K562 (cell line): ENCODE measurements around the gene SLC1A4. TPM values are rescaled to one million over a fixed set of nuclear protein-coding genes. Genes with fewer than 3 reads are reported as not detected.

ENCODE experiments used
- ARID1B ChIP-seq: fragments of 450-650 bp; IDR thresholded peaks from 2 replicates; pipeline ENCODE4 v1.6.1; 2016; ENCODE audit warnings: antibody characterized with exemption, mild to moderate bottlenecking, inconsistent platforms
- BCOR ChIP-seq: fragments of 450-650 bp; IDR thresholded peaks from 2 replicates; pipeline ENCODE4 v1.6.1; 2016
- BRD9 ChIP-seq: fragments of 450-650 bp; IDR thresholded peaks from 2 replicates; pipeline ENCODE4 v1.6.1; 2018; ENCODE audit warnings: low read depth; ENCODE audit not compliant: partially characterized antibody
- CHAMP1 ChIP-seq: fragments of 450-650 bp; IDR thresholded peaks from 2 replicates; pipeline ENCODE4 v1.6.1; 2016; ENCODE audit warnings: mild to moderate bottlenecking
- CHD2 ChIP-seq: IDR thresholded peaks from 2 replicates; pipeline ENCODE4 v1.6.1; 2011; ENCODE audit warnings: low read depth, low read length
- DNMT1 ChIP-seq: fragments of 450-650 bp; IDR thresholded peaks from 2 replicates; pipeline ENCODE4 v1.6.1; 2016; ENCODE audit warnings: antibody characterized with exemption, mild to moderate bottlenecking
- E2F5 ChIP-seq: sonication (generic); formaldehyde crosslinking; IDR thresholded peaks from 2 replicates; pipeline ENCODE4 v1.8.0; 2022; ENCODE audit warnings: mild to moderate bottlenecking, missing genetic modification reagents
- HDAC3 ChIP-seq: fragments of 450-650 bp; IDR thresholded peaks from 2 replicates; pipeline ENCODE4 v1.6.1; 2018; ENCODE audit warnings: borderline replicate concordance, mild to moderate bottlenecking, moderate library complexity; ENCODE audit not compliant: partially characterized antibody
- L3MBTL2 ChIP-seq: fragments of 450-650 bp; IDR thresholded peaks from 2 replicates; pipeline ENCODE4 v1.6.1; 2016; ENCODE audit warnings: mild to moderate bottlenecking, moderate library complexity
- PPARD ChIP-seq: fragments of 250-450 bp; sonication (Bioruptor Pico); IDR thresholded peaks from 2 replicates; pipeline ENCODE4 v1.8.0; 2022; ENCODE audit warnings: inconsistent platforms, mild to moderate bottlenecking, moderate library complexity
- PURB ChIP-seq: sonication (generic); formaldehyde crosslinking; IDR thresholded peaks from 2 replicates; pipeline ENCODE4 v1.9.0; 2021; ENCODE audit warnings: low read depth, mild to moderate bottlenecking, missing genetic modification reagents
- RAD51 ChIP-seq: fragments of 450-650 bp; IDR thresholded peaks from 2 replicates; pipeline ENCODE4 v1.7.1; 2016; ENCODE audit warnings: low read depth, mild to moderate bottlenecking, borderline replicate concordance
- ZC3H11A ChIP-seq: IDR thresholded peaks from 2 replicates; pipeline ENCODE4 v1.6.1; 2012; ENCODE audit warnings: low read depth, low read length, improper control_type of control experiment
- ZNF445 ChIP-seq: fragments of 250-450 bp; sonication (Bioruptor Pico); IDR thresholded peaks from 2 replicates; pipeline ENCODE4 v1.4.0; 2020; ENCODE audit warnings: low read depth, mild to moderate bottlenecking, moderate library complexity
- polyA plus RNA-seq, 8 experiments: library from polyadenylated mRNA; depleted of rRNA in 4 of 8; stranded (reverse) in 5 of 8; unstranded in 3 of 8; fragments of >200 nt; fragmentation: Nextera tagmentation in 2 of 8; fragmentation: Illumina TruSeq in 1 of 8; extraction: Ambion mirVana in 2 of 8; extraction: Trizol in 1 of 8; gene quantifications; 2 replicates each; pipeline versions ENCODE4 v1.2.1 to v1.2.3, GENCODE V29; 2011 to 2014; ENCODE audit warnings: inconsistent platforms in 1 of 8, missing spikeins in 1 of 8
- total RNA-seq, 7 experiments: library from RNA; depleted of rRNA in 6 of 7; stranded (reverse); fragments of >200 nt in 6 of 7; fragmentation: Illumina TruSeq in 2 of 7; extraction: Trizol in 2 of 7; gene quantifications; 2 replicates each; pipeline versions ENCODE4 v1.2.1 to v1.2.3, GENCODE V29; 2011 to 2021; ENCODE audit warnings: low replicate concordance in 1 of 7
- TF ChIP-seq, protein P1 (sequence below): fragments of 450-650 bp; IDR thresholded peaks from 2 replicates; pipeline ENCODE4 v1.6.1; 2017; ENCODE audit warnings: mild to moderate bottlenecking, moderate library complexity
- TF ChIP-seq, protein P2 (sequence below), 3 experiments: IDR thresholded peaks in 2 of 3; conservative IDR thresholded peaks in 1 of 3; 2 replicates each; pipeline ENCODE4 v1.5.1; 2011 to 2012; ENCODE audit warnings: low read length in 3 of 3, mild to moderate bottlenecking in 3 of 3, control low read depth in 2 of 3, improper control_type of control experiment in 1 of 3, inconsistent platforms in 1 of 3, low read depth in 1 of 3, mixed read lengths in 1 of 3, moderate library complexity in 1 of 3; ENCODE audit not compliant: insufficient read depth in 2 of 3
- TF ChIP-seq, protein P3 (sequence below), 3 experiments: fragments of 200-800 bp in 1 of 3; fragments of 250-450 bp in 1 of 3; fragments of 450-650 bp in 1 of 3; sonication (Bioruptor Pico) in 1 of 3; sonication (Bioruptor generic) in 1 of 3; formaldehyde crosslinking in 1 of 3; IDR thresholded peaks; 2 replicates each; pipeline versions ENCODE4 v1.6.1 to v1.8.0; 2016 to 2022; ENCODE audit warnings: mild to moderate bottlenecking in 2 of 3, missing genetic modification characterization in 2 of 3, missing compliant biosample characterization in 1 of 3, moderate library complexity in 1 of 3

The SLC1A4 gene
- total and polyA plus RNA-seq, 9 of the 15 experiments (the other 6 are each of a cell fraction or from before 2014, with no cell fraction given), result 4.4 to 24.0 (median 10.9) TPM

DNA sequence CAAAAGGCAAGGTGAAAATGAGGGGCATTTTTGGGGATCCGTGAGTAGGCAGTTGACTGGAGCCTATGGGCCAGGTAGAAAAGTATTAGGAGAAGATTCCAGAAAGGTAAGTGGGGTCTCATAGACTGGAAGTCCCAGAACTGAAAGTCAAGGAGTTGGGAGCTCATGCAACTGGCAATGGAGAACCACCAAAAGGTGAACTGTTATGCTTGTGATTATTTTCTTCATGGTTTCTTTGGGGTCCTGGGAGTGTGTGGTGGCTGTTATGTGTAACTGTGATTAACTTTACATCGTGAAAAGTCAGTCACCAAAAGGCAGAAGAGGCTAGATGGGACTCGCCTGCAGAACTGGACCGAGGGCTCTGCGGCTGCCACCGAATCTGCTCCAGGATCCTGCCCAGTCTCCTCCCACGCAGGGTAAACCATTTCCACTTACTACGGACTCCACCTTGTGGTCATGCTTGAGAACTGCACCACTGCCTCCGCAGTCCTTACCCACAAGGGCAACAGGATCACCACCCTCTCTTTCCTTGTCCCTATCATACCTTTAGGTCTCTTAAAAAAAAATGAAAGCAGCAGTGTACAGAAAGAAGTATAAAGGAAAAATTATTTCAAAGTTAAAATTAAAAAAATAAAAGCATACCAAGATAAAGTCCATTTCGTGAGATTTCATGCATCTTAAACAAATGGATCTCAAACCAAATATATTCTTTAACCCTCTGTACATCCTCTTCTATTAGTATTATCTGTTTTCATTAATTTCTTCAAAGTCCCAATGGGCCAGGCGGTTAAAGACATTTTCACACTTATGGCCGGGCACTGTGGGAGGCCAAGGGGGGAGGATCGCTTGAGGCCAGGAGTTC lies 51.4 kb downstream of the SLC1A4 start (continued):
- no peak for TF ChIP-seq ZC3H11A
- no peak for TF ChIP-seq ZNF445 (CRISPR knock-in tag)
- TF ChIP-seq HDAC3, result peak; percentile 38
- TF ChIP-seq L3MBTL2, result no peak
- TF ChIP-seq BCOR, result 0 out of 2 replicates have a peak, but pooled peaks have one; percentile 13
- no peak for TF ChIP-seq CHD2
- TF ChIP-seq PURB, result no peak
- TF ChIP-seq, protein P1, sequence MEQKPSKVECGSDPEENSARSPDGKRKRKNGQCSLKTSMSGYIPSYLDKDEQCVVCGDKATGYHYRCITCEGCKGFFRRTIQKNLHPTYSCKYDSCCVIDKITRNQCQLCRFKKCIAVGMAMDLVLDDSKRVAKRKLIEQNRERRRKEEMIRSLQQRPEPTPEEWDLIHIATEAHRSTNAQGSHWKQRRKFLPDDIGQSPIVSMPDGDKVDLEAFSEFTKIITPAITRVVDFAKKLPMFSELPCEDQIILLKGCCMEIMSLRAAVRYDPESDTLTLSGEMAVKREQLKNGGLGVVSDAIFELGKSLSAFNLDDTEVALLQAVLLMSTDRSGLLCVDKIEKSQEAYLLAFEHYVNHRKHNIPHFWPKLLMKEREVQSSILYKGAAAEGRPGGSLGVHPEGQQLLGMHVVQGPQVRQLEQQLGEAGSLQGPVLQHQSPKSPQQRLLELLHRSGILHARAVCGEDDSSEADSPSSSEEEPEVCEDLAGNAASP, result no peak
- no peak for TF ChIP-seq RAD51
- peak; percentile 25; the same call in 1 of the 2 replicates for TF ChIP-seq CHAMP1
- TF ChIP-seq PPARD (CRISPR knock-in tag), result no peak
- TF ChIP-seq, protein P2, sequence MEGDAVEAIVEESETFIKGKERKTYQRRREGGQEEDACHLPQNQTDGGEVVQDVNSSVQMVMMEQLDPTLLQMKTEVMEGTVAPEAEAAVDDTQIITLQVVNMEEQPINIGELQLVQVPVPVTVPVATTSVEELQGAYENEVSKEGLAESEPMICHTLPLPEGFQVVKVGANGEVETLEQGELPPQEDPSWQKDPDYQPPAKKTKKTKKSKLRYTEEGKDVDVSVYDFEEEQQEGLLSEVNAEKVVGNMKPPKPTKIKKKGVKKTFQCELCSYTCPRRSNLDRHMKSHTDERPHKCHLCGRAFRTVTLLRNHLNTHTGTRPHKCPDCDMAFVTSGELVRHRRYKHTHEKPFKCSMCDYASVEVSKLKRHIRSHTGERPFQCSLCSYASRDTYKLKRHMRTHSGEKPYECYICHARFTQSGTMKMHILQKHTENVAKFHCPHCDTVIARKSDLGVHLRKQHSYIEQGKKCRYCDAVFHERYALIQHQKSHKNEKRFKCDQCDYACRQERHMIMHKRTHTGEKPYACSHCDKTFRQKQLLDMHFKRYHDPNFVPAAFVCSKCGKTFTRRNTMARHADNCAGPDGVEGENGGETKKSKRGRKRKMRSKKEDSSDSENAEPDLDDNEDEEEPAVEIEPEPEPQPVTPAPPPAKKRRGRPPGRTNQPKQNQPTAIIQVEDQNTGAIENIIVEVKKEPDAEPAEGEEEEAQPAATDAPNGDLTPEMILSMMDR (IDR thresholded peaks at IDR 0.05 in 2 of 3, conservative IDR thresholded peaks at IDR 0.05 in 1 of 3; ENCODE audit: insufficient read depth in 2 of 3, low read depth in 1 of 3, low read length in 3 of 3), result peak; percentile 92 to 94 (median 93)
- no peak for TF ChIP-seq DNMT1
- TF ChIP-seq, protein P3, sequence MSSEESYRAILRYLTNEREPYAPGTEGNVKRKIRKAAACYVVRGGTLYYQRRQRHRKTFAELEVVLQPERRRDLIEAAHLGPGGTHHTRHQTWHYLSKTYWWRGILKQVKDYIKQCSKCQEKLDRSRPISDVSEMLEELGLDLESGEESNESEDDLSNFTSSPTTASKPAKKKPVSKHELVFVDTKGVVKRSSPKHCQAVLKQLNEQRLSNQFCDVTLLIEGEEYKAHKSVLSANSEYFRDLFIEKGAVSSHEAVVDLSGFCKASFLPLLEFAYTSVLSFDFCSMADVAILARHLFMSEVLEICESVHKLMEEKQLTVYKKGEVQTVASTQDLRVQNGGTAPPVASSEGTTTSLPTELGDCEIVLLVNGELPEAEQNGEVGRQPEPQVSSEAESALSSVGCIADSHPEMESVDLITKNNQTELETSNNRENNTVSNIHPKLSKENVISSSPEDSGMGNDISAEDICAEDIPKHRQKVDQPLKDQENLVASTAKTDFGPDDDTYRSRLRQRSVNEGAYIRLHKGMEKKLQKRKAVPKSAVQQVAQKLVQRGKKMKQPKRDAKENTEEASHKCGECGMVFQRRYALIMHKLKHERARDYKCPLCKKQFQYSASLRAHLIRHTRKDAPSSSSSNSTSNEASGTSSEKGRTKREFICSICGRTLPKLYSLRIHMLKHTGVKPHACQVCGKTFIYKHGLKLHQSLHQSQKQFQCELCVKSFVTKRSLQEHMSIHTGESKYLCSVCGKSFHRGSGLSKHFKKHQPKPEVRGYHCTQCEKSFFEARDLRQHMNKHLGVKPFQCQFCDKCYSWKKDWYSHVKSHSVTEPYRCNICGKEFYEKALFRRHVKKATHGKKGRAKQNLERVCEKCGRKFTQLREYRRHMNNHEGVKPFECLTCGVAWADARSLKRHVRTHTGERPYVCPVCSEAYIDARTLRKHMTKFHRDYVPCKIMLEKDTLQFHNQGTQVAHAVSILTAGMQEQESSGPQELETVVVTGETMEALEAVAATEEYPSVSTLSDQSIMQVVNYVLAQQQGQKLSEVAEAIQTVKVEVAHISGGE (CRISPR knock-in tag; IDR thresholded peaks at IDR 0.05), result no peak
- TF ChIP-seq ARID1B, result peak; percentile 35; the same call in 1 of the 2 replicates
- peak; percentile 26 for TF ChIP-seq BRD9
- no peak for TF ChIP-seq E2F5 (CRISPR knock-in tag)
